Mammary epithelial cell (primary cell): ENCODE results near the gene RNF7.

ENCODE experiments used
- EZH2 ChIP-seq: IDR thresholded peaks from 2 replicates; pipeline ENCODE4 v1.6.1; 2012; ENCODE audit warnings: low read length, inconsistent platforms, borderline replicate concordance
- TF ChIP-seq, protein P1 (sequence below), 2 donors: IDR thresholded peaks in 1 of 2; conservative IDR thresholded peaks in 1 of 2; 2 replicates each; pipeline ENCODE4 v1.5.1; 2011 to 2012; ENCODE audit warnings: inconsistent platforms in 2 of 2, low read length in 2 of 2, mild to moderate bottlenecking in 2 of 2, control low read depth in 1 of 2, low read depth in 1 of 2; ENCODE audit not compliant: insufficient read depth in 1 of 2; ENCODE audit errors: extremely low read depth in 1 of 2

DNA sequence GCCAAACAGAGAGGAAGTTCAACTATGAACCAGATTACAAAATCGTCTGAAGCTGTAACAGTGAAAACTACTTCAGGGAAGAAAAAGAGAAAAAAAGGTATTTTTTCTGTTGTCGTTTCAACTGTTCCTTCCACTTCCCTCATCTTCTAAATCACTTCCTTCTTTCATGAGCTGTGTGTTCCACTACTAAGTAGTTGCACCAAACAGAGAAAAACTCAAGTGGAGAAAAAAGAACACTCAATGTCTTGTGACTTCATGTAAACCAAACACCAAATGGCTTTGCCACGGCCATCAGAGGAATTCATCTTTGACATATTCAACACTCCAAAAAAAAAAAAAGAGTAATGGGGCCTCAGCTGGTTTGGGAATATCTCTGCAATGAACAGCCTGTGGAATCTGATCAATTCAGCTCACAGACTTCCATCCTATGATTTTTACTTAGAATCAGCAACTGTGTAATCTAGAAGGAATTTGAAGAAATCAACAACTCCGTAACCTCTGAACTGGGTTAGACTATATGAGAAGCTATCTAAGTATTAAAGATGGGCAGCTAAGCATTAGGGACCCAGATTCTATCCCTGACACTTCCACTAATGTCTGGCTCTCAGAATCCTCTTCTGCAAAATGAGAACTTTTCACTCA, 47.5 kb upstream of the RNF7 start:
- TF ChIP-seq, protein P1, sequence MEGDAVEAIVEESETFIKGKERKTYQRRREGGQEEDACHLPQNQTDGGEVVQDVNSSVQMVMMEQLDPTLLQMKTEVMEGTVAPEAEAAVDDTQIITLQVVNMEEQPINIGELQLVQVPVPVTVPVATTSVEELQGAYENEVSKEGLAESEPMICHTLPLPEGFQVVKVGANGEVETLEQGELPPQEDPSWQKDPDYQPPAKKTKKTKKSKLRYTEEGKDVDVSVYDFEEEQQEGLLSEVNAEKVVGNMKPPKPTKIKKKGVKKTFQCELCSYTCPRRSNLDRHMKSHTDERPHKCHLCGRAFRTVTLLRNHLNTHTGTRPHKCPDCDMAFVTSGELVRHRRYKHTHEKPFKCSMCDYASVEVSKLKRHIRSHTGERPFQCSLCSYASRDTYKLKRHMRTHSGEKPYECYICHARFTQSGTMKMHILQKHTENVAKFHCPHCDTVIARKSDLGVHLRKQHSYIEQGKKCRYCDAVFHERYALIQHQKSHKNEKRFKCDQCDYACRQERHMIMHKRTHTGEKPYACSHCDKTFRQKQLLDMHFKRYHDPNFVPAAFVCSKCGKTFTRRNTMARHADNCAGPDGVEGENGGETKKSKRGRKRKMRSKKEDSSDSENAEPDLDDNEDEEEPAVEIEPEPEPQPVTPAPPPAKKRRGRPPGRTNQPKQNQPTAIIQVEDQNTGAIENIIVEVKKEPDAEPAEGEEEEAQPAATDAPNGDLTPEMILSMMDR (conservative IDR thresholded peaks at IDR 0.05 in 1 of 2, IDR thresholded peaks at IDR 0.05 in 1 of 2; ENCODE audit: extremely low read depth in 1 of 2, insufficient read depth in 1 of 2, low read depth in 1 of 2, low read length in 2 of 2), result no peak
- TF ChIP-seq EZH2, result no peak
